ENCODE measurements around the gene CITED2.

DNA sequence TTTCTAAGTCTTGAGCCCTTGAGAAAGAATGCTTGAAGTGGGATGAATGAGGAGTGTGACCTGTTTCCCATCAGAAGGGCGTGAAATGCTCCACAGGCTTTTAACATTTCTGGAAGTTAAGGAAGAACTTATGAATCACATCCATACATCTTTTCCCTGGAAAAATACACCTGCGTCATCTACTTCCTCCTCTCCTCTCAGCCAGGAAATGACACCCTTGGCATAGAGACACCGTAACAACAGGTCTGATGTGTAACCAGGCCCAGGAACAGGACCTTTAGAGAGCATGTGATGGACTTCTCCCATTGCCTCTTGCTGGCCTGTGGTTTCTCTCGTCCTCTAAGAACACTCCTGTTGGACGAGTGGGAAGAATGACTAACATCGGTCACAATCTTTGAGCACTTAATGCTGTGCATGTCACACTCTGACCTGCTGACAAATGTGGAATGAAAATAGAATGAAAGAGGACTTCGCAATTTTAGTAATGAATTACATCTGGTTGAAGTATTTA lies 28.5 kb upstream of the CITED2 start:
- no peak for TF ChIP-seq POLR2A (IDR thresholded peaks at IDR 0.05)
- TF ChIP-seq, protein P1, sequence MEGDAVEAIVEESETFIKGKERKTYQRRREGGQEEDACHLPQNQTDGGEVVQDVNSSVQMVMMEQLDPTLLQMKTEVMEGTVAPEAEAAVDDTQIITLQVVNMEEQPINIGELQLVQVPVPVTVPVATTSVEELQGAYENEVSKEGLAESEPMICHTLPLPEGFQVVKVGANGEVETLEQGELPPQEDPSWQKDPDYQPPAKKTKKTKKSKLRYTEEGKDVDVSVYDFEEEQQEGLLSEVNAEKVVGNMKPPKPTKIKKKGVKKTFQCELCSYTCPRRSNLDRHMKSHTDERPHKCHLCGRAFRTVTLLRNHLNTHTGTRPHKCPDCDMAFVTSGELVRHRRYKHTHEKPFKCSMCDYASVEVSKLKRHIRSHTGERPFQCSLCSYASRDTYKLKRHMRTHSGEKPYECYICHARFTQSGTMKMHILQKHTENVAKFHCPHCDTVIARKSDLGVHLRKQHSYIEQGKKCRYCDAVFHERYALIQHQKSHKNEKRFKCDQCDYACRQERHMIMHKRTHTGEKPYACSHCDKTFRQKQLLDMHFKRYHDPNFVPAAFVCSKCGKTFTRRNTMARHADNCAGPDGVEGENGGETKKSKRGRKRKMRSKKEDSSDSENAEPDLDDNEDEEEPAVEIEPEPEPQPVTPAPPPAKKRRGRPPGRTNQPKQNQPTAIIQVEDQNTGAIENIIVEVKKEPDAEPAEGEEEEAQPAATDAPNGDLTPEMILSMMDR (IDR thresholded peaks at IDR 0.05) = no peak

Data from uterus (tissue), 2 donors.